Spinal cord (tissue), 10 donors: ENCODE results near the gene C2orf68. TPM values are rescaled to one million over a fixed set of nuclear protein-coding genes. Genes with fewer than 3 reads are reported as not detected.
"Not testable (repeated sequence)": the region's sequence is repeated elsewhere in the genome, so short reads cannot be mapped to it uniquely, and the experiment has no call there.

Experiments
- DNase-seq, 6 donors: peaks; one replicate each; pipeline versions ENCODE4 v3.0.0 to v3.0.0-alpha.2; 2013 to 2015; ENCODE audit warnings: low spot score in 6 of 6, low read depth in 4 of 6
- H3K27ac ChIP-seq: one replicate; pipeline ENCODE4 v1.5.1; 2013; ENCODE audit warnings: low read depth, low read length, control low read depth
- H3K27me3 ChIP-seq: one replicate; pipeline ENCODE4 v1.6.1; 2013; ENCODE audit warnings: low read length; ENCODE audit not compliant: control insufficient read depth, insufficient read depth
- H3K36me3 ChIP-seq: one replicate; pipeline ENCODE4 v1.6.1; 2013; ENCODE audit warnings: low read length; ENCODE audit not compliant: control insufficient read depth, insufficient read depth
- H3K4me1 ChIP-seq: one replicate; pipeline ENCODE4 v1.6.1; 2013; ENCODE audit warnings: low read length; ENCODE audit not compliant: control insufficient read depth, insufficient read depth
- H3K4me3 ChIP-seq: one replicate; pipeline ENCODE4 v1.5.1; 2013; ENCODE audit warnings: low read depth, low read length, control low read depth
- H3K9me3 ChIP-seq: one replicate; pipeline ENCODE4 v1.6.1; 2013; ENCODE audit warnings: low read length; ENCODE audit not compliant: control insufficient read depth, insufficient read depth
- WGBS: methylation state at CpG from one replicate; pipeline ENCODE4 v1.1.5; 2013; ENCODE audit warnings: missing lambda C conversion rate; ENCODE audit not compliant: insufficient coverage; 5-methylcytosine and 5-hydroxymethylcytosine counted together
- polyA plus RNA-seq, 2 donors: library from polyadenylated mRNA; unstranded; fragments of 120-200 nt; gene quantifications; one replicate each; pipeline ENCODE4 v1.2.1, GENCODE V29; 2013; ENCODE audit not compliant: insufficient read length in 2 of 2
- total RNA-seq, 2 donors: library from RNA; depleted of rRNA in 1 of 2; stranded (reverse); fragments of 120-200 nt in 1 of 2; fragments of >200 nt in 1 of 2; gene quantifications; one replicate each; pipeline versions ENCODE4 v1.2.3 to v1.2.4, GENCODE V29; 2013 to 2014
- donor health status: healthy.

Gene C2orf68
- total and polyA plus RNA-seq, 4 donors, result 31.6 to 53.0 (median 41.0) TPM

DNA sequence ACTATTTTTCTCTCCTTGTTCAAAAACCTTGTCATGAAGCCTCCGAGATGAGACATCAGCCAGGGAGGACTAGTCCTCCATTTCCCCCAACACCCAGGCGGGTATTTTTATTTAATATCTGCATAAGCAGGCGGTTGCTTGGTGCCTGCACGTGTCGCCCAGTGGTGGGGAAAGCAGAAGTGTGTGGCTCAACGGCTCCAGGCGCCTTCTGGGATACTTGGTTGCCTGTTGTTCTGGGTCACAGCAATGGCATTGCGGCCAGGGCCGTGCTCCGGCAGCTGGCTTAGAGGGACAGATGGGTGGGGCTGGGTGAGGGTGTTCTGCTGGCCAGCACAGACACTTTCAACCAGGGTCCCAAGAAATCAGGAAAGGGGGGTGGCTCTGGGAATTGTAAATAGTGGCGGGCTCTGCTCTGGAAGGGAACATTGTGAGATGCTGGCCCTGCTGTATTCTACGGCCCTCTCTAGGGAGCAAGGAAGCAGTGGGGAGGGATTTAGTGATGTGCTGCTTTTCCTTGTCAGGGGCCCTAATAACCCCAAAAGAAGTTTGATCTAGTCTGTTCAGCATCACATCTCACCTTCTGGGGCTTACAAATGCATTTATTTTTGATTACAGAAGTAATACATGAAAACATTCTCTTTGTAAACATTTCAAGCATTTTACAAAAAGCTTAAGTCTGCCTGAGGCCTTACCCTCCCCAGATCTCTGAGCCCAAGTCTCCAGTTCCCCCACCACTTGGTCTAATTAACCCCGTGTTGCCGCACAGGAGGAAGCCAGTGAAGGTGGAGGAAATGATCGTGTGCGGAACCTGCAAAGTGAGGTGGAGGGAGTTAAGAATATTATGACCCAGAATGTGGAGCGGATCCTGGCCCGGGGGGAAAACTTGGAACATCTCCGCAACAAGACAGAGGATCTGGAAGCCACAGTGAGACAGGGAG, 33.4 kb downstream of the C2orf68 start:
- Histone ChIP-seq H3K27me3 (peaks cover 11% of the 10 kb centered on the region), H3K36me3 (no peaks in the 10 kb centered on the region), H3K4me3 (peak overlapping the region; percentile 12), H3K4me1 (peaks cover 27% of the 10 kb centered on the region), H3K27ac (peak overlapping the region; percentile 73), H3K9me3 (no peaks in the 10 kb centered on the region)
- 47% methylated on average over 13 of the region's 19 CpGs for WGBS
- no peak for DNase-seq

DNA sequence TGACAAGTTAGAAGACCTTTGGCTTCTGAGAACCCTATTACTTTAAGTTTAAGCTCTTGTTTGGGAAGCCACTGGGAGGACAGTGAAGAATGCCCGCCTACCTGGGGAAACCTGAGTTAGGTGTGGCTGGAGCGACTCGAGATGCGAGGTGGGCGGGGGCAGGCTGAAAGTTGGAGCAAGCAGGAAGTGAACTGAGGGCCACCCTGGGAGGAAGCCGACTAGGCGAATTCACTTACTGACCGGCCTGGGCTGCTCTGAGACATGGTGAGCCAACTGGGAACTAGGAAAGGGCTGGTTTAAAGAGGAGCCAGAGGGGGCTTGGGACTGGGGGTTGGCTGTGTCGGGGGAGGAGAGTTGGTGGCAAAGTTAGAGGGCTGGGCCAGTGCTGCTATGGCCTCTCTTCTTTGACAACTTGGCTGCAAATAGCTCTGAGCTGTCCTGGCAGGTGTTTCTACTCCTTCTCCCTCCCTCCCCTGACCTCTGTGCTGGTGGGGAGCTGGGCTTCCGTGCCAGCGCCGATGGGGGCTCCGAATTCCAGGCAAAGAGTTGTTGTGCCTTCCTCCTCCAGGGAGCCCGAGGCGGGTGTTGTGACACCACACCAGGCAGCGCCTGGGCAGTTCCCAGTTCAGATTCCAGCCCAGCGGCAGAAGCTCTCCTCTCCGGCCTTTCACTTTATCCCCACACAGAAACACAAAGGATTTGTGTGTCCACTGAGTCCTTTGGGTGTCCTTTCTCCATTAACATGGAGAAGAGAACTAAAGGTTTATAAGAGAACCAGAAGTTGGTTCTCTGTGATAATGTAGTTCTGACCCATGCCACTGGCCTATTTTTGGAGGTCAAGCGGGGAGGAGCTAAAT, 34.3 kb downstream of the C2orf68 start, which contains the start of gene VAMP8:
TSS of gene VAMP8 (plus strand) at position 201 of the 857 bp plus-strand sequence. CDS start at position 262, 61 bp downstream.
- peak within 1 kb of the TSS; percentile 73 for H3K27ac ChIP-seq
- no peaks in the 10 kb centered on the region for H3K36me3 ChIP-seq
- no peak for DNase-seq
- 28% methylated on average over 18 of the region's 19 CpGs for WGBS
- peak within 1 kb of the TSS; percentile 12 for H3K4me3 ChIP-seq
- no peaks in the 10 kb centered on the region for H3K9me3 ChIP-seq
- peaks cover 27% of the 10 kb centered on the region for H3K4me1 ChIP-seq
- peaks cover 11% of the 10 kb centered on the region for H3K27me3 ChIP-seq

DNA sequence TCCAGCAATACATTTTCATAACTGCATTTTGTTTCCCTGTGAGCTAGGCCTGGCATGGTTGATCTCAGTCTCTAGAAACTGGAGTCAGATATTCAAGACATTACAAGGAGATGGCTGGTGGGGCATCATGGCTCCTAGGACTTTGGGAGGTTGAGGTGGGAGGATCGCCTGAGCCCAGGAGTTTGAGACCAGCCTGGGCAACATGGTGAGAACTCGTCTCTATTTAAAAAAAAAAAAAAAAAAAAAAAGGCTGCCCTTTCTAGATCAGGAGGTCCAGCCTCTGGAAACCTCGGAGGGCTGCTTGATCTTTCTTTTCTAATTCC, 34.8 kb downstream of the C2orf68 start:
- WGBS, result 43% methylated on average over 2 of the region's 3 CpGs
- Histone ChIP-seq H3K36me3 (no peaks in the 10 kb centered on the region), H3K4me3 (no peak overlapping the region), H3K27ac (peak overlapping the region; percentile 25), H3K9me3 (no peaks in the 10 kb centered on the region), H3K4me1 (peaks cover 27% of the 10 kb centered on the region), H3K27me3 (peaks cover 8% of the 10 kb centered on the region)
- no peak for DNase-seq

GRCh38 chr2:85575739-85576138, 36.1 kb downstream of the C2orf68 start:
- Histone ChIP-seq H3K4me1 (peaks cover 27% of the 10 kb centered on the region), H3K4me3 (no peak overlapping the region), H3K36me3 (no peaks in the 10 kb centered on the region), H3K27ac (no peak overlapping the region), H3K27me3 (peaks cover 8% of the 10 kb centered on the region), H3K9me3 (no peaks in the 10 kb centered on the region)
- DNase-seq, result no peak
- 100% methylated on average over 2 of the region's 8 CpGs for WGBS

DNA sequence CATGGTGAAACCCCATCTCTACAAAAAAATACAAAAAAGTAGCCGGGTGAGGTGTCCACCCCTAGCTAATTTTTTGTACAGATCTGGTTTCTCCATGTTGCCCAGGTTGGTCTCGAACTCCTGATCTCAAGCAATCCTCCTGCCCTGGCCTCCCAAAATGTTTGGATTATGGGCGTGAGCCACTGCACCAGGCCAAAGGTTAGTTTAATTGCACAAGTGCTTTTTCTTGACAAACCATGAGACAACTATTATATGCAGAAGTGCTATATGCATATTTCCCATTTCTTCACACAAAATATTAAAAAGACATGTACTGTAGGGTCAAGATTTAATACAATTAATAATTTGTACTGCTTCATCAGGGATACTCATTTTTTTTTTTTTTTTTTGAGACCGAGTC, 45.6 kb downstream of the C2orf68 start:
- 92% methylated on average over 2 of the region's 4 CpGs for WGBS
- Histone ChIP-seq H3K36me3 (no peaks in the 10 kb centered on the region), H3K27me3 (no peaks in the 10 kb centered on the region), H3K4me1 (peaks cover 8% of the 10 kb centered on the region), H3K9me3 (no peaks in the 10 kb centered on the region), H3K4me3 (no peak overlapping the region), H3K27ac (no peak overlapping the region)
- no peak for DNase-seq

DNA sequence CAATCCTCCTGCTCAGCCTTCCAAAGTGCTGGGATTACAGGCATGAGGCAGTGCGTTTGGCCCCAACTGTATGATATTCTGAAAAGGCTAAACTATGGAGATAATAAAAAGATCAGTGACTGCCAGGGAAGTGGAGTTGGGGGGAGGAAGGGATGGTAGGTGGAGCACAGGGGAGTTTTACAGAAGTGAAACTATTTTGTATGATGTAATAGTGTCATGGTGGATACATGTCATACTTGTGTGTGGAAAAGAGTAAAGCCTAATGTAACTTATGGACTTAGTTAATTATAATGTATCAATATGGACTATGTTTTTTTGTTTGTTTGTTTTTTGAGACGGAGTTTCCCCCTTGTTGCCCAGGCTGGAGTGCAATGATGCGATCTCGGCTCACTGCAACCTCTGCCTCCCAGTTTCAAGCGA, 47.7 kb downstream of the C2orf68 start:
- DNase-seq, result no peak
- Histone ChIP-seq H3K27ac (no peak overlapping the region), H3K9me3 (no peaks in the 10 kb centered on the region), H3K27me3 (no peaks in the 10 kb centered on the region), H3K36me3 (no peaks in the 10 kb centered on the region), H3K4me1 (peaks cover 17% of the 10 kb centered on the region), H3K4me3 (no peak overlapping the region)
- 93% methylated on average over 3 of the region's 5 CpGs for WGBS

- DNase-seq, result peak; percentile 81 to 98 (median 92)
- 5% methylated on average over 50 of the region's 64 CpGs for WGBS
Observed at GRCh38 chr2:85561280-85562212, 50.3 kb downstream of the C2orf68 start, which contains the start of gene GGCX. GGCX (minus strand) TSS chr2:85561493; CDS start chr2:85561428, 65 bp downstream.

DNA sequence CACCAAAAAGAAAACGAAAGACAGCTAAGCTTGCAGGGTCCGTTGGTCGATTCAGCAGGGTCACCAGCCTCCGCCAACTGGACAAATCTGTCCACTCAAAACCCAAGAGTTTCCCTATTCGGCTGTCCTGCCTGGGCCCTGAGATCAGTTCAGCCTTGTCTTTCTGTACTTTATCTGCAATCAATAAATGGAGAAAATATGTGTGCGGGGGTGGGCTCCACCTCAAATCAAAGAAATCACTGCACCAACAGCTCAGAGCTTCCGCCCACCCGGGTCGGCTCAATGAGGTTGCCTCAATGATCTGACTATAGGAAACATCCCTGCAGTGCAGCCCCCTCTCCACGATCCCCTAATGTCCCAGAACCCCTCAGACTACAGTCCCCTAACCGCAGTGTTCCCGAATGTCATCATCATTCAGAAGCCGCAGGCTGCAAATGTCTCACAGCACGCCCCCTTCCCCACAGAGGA, 51.0 kb downstream of the C2orf68 start:
- H3K4me3 ChIP-seq, result peak overlapping the region; percentile 96

More at GRCh38 chr2:85561280-85562212, 50.3 kb downstream of the C2orf68 start, which contains the start of gene GGCX:
- peak within 1 kb of the TSS; percentile 90 for H3K27ac ChIP-seq
- H3K9me3 ChIP-seq, result no peaks in the 10 kb centered on the region
- H3K4me3 ChIP-seq, result peak within 1 kb of the TSS; percentile 96
- H3K27me3 ChIP-seq, result no peaks in the 10 kb centered on the region
- H3K36me3 ChIP-seq, result peaks cover 9% of the 10 kb centered on the region
- peaks cover 17% of the 10 kb centered on the region for H3K4me1 ChIP-seq

DNA sequence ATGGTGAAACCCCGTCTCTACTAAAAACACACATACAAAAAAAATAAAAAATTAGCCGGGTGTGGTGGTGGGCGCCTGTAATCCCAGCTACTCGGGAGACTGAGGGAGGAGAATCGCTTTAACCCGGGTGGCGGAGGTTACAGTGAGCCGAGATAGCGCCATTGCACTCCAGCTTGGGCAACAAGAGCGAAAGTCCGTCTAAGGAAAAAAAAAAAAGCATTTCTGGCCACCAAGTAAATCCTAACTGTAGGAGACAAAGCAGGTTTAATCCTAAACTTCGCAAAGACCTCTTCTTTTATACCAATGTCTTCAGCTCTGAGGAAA, 51.5 kb downstream of the C2orf68 start:
- not testable (repeated sequence) for H3K27me3 ChIP-seq, H3K27ac ChIP-seq, DNase-seq, H3K9me3 ChIP-seq
- 86% methylated on average over 11 of the region's 12 CpGs for WGBS
- Histone ChIP-seq H3K4me1 (peaks cover 17% of the 10 kb centered on the region), H3K4me3 (peak overlapping the region; percentile 96), H3K36me3 (peaks cover 14% of the 10 kb centered on the region)

More for the DNA sequence above, 51.0 kb downstream of the C2orf68 start:
- Histone ChIP-seq H3K27ac (peak overlapping the region; percentile 90), H3K4me1 (peaks cover 17% of the 10 kb centered on the region), H3K9me3 (no peaks in the 10 kb centered on the region), H3K36me3 (peaks cover 13% of the 10 kb centered on the region), H3K27me3 (no peaks in the 10 kb centered on the region)
- WGBS, result 5% methylated on average over 10 of the region's 14 CpGs
- DNase-seq, result no peak
